K562 (cell line): Measurements from ENCODE around the gene PCK2. TPM values are rescaled to one million over a fixed set of nuclear protein-coding genes. Genes with fewer than 3 reads are reported as not detected.

Experiments used
- CCNT2 ChIP-seq: IDR thresholded peaks from 2 replicates; pipeline ENCODE4 v1.6.1; 2011; ENCODE audit warnings: borderline replicate concordance, low read depth, mild to moderate bottlenecking, moderate library complexity, mixed read lengths, low read length; ENCODE audit not compliant: insufficient read length; ENCODE audit errors: extremely low read depth
- CREM ChIP-seq: IDR thresholded peaks from 2 replicates; pipeline ENCODE4 v1.6.1; 2014; ENCODE audit warnings: antibody characterized with exemption, low read depth
- ELF1 ChIP-seq: fragments of 200-800 bp; sonication (Bioruptor generic); IDR thresholded peaks from 2 replicates; pipeline ENCODE4 v1.6.1; 2016; ENCODE audit warnings: missing genetic modification characterization, missing compliant biosample characterization
- EP400 ChIP-seq: fragments of 450-650 bp; IDR thresholded peaks from 2 replicates; pipeline ENCODE4 v1.6.1; 2017; ENCODE audit warnings: antibody characterized with exemption, mild to moderate bottlenecking, moderate library complexity
- ESRRB ChIP-seq: fragments of 250-450 bp; sonication (Bioruptor Pico); IDR thresholded peaks from 2 replicates; pipeline ENCODE4 v1.5.0; 2020; ENCODE audit warnings: mild to moderate bottlenecking, moderate library complexity, borderline replicate concordance
- FOXJ2 ChIP-seq: fragments of 200-800 bp; sonication (Bioruptor generic); IDR thresholded peaks from 2 replicates; pipeline ENCODE4 v1.6.1; 2016; ENCODE audit warnings: missing genetic modification characterization, missing compliant biosample characterization
- GABPA ChIP-seq: fragments of 200-800 bp; sonication (Bioruptor generic); conservative IDR thresholded peaks from 2 replicates; pipeline ENCODE4 v1.6.1; 2016; ENCODE audit warnings: low read depth, missing genetic modification characterization, missing compliant biosample characterization
- HDAC1 ChIP-seq, 2 experiments: fragments of 450-650 bp; IDR thresholded peaks; 2 replicates each; pipeline ENCODE4 v1.6.1; 2016 to 2017; ENCODE audit warnings: inconsistent platforms in 1 of 2, mild to moderate bottlenecking in 1 of 2, moderate library complexity in 1 of 2
- HNRNPLL ChIP-seq: fragments of 200-400 bp; formaldehyde crosslinking; IDR thresholded peaks from 2 replicates; pipeline ENCODE4 v1.6.1; 2017; ENCODE audit warnings: low read length, low read depth, mild to moderate bottlenecking; ENCODE audit not compliant: poor library complexity, severe bottlenecking
- KDM4B ChIP-seq, 2 experiments: fragments of 450-650 bp in 1 of 2; sonication (generic) in 1 of 2; IDR thresholded peaks; 2 replicates each; pipeline ENCODE4 v1.6.1; 2016 to 2017; ENCODE audit warnings: borderline replicate concordance in 2 of 2, antibody characterized with exemption in 1 of 2, low read depth in 1 of 2, mild to moderate bottlenecking in 1 of 2
- MLLT1 ChIP-seq, 2 experiments: fragments of 450-650 bp; IDR thresholded peaks; 2 replicates each; pipeline ENCODE4 v1.6.1; 2016
- NFATC3 ChIP-seq: fragments of 450-650 bp; IDR thresholded peaks from 2 replicates; pipeline ENCODE4 v1.6.1; 2017; ENCODE audit warnings: mild to moderate bottlenecking
- NFYB ChIP-seq: IDR thresholded peaks from 2 replicates; pipeline ENCODE4 v1.6.1; 2011; ENCODE audit warnings: mild to moderate bottlenecking, moderate library complexity; ENCODE audit not compliant: insufficient read length; ENCODE audit errors: extremely low read depth
- PHF21A ChIP-seq: fragments of 450-650 bp; IDR thresholded peaks from 2 replicates; pipeline ENCODE4 v1.6.1; 2017; ENCODE audit warnings: low read depth, borderline replicate concordance
- PKNOX1 ChIP-seq: fragments of 450-650 bp; IDR thresholded peaks from 2 replicates; pipeline ENCODE4 v1.6.1; 2016
- POLR2G ChIP-seq: fragments of 200-400 bp; formaldehyde crosslinking; IDR thresholded peaks from 2 replicates; pipeline ENCODE4 v1.6.1; 2017; ENCODE audit warnings: low read depth, mild to moderate bottlenecking, antibody characterized with exemption, low read length, moderate library complexity
- RFX1 ChIP-seq: fragments of 450-650 bp; IDR thresholded peaks from 2 replicates; pipeline ENCODE4 v1.6.1; 2016; ENCODE audit warnings: mild to moderate bottlenecking, moderate library complexity
- SAP30 ChIP-seq: fragments of 200-600 bp; sonication (generic); IDR thresholded peaks from 2 replicates; pipeline ENCODE4 v1.6.1; 2012; ENCODE audit warnings: borderline replicate concordance, low read depth, mild to moderate bottlenecking, moderate library complexity, low read length, control low read depth, inconsistent platforms; ENCODE audit not compliant: insufficient read depth, poor library complexity, severe bottlenecking
- SIN3B ChIP-seq: fragments of 450-650 bp; IDR thresholded peaks from 2 replicates; pipeline ENCODE4 v1.6.1; 2017; ENCODE audit warnings: low read depth, mild to moderate bottlenecking, moderate library complexity
- SLC30A9 ChIP-seq: fragments of 250-450 bp; sonication (Bioruptor Pico); IDR thresholded peaks from 2 replicates; pipeline ENCODE4 v1.8.0; 2022; ENCODE audit warnings: mild to moderate bottlenecking, moderate library complexity
- SNAPC5 ChIP-seq: fragments of 250-450 bp; sonication (Bioruptor Pico); IDR thresholded peaks from 2 replicates; pipeline ENCODE4 v1.8.0; 2021; ENCODE audit warnings: moderate library complexity, mild to moderate bottlenecking, inconsistent platforms
- SRF ChIP-seq, 2 experiments: fragments of 250-450, 450-650 bp in 1 of 2; sonication (Bioruptor Pico) in 1 of 2; sonication (generic) in 1 of 2; formaldehyde crosslinking; IDR thresholded peaks; 2 replicates each; pipeline versions ENCODE4 v1.5.0 to v1.5.1; 2020 to 2022; ENCODE audit warnings: mild to moderate bottlenecking in 1 of 2, missing genetic modification reagents in 1 of 2
- ZNF212 ChIP-seq: fragments of 450-650 bp; formaldehyde crosslinking; IDR thresholded peaks from 2 replicates; pipeline ENCODE4 v1.4.0; 2020; ENCODE audit warnings: mild to moderate bottlenecking
- ZNF449 ChIP-seq: fragments of 250-450 bp; sonication (Bioruptor Pico); IDR thresholded peaks from 2 replicates; pipeline ENCODE4 v1.8.0; 2022; ENCODE audit warnings: moderate library complexity, mild to moderate bottlenecking, inconsistent platforms
- polyA plus RNA-seq, 8 experiments: library from polyadenylated mRNA; depleted of rRNA in 4 of 8; stranded (reverse) in 5 of 8; unstranded in 3 of 8; fragments of >200 nt; fragmentation: Nextera tagmentation in 2 of 8; fragmentation: Illumina TruSeq in 1 of 8; extraction: Ambion mirVana in 2 of 8; extraction: Trizol in 1 of 8; gene quantifications; 2 replicates each; pipeline versions ENCODE4 v1.2.1 to v1.2.3, GENCODE V29; 2011 to 2014; ENCODE audit warnings: inconsistent platforms in 1 of 8, missing spikeins in 1 of 8
- total RNA-seq, 7 experiments: library from RNA; depleted of rRNA in 6 of 7; stranded (reverse); fragments of >200 nt in 6 of 7; fragmentation: Illumina TruSeq in 2 of 7; extraction: Trizol in 2 of 7; gene quantifications; 2 replicates each; pipeline versions ENCODE4 v1.2.1 to v1.2.3, GENCODE V29; 2011 to 2021; ENCODE audit warnings: low replicate concordance in 1 of 7

PCK2 gene
- total and polyA plus RNA-seq, 9 of the 15 experiments (the other 6 are each of a cell fraction or from before 2014, with no cell fraction given), result 3.3 to 60.9 (median 30.4) TPM

- TF ChIP-seq MLLT1 (IDR thresholded peaks at IDR 0.05), result 0 out of 4 replicates have a peak, but pooled peaks of 1 of the 2 experiments have one; percentile 0
- TF ChIP-seq SLC30A9 (CRISPR knock-in tag), result no peak
- TF ChIP-seq NFATC3, result no peak
- no peak for TF ChIP-seq ESRRB (CRISPR knock-in tag)
- peak; percentile 23; the same call in 1 of the 2 replicates for TF ChIP-seq PKNOX1
- TF ChIP-seq ZNF212 (CRISPR knock-in tag), result no peak
- TF ChIP-seq CREM, result peak; percentile 24; the same call in 1 of the 2 replicates
- TF ChIP-seq SAP30, result peak; percentile 7
- 0 out of 4 replicates have a peak, but pooled peaks of 1 of the 2 experiments have one; percentile 6 for TF ChIP-seq HDAC1 (IDR thresholded peaks at IDR 0.05)
- TF ChIP-seq SRF (CRISPR knock-in tag; IDR thresholded peaks at IDR 0.05), result peak in 1 of 2 experiments; percentile 40; a peak in 1 of 4 replicates
- no peak for TF ChIP-seq CCNT2
- TF ChIP-seq SNAPC5, result no peak
- TF ChIP-seq FOXJ2 (tag), result no peak
- TF ChIP-seq NFYB, result peak; percentile 67
- no peak for TF ChIP-seq PHF21A
- TF ChIP-seq EP400, result peak; percentile 54; the same call in 1 of the 2 replicates
- TF ChIP-seq SIN3B, result peak; percentile 49; the same call in 1 of the 2 replicates
- no peak for TF ChIP-seq KDM4B (IDR thresholded peaks at IDR 0.05; ENCODE audit: borderline replicate concordance in 2 of 2, low read depth in 1 of 2)
- peak; percentile 61 for TF ChIP-seq ELF1
- no peak for TF ChIP-seq RFX1
- TF ChIP-seq GABPA, result peak; percentile 86
- peak; percentile 78 for TF ChIP-seq HNRNPLL
- TF ChIP-seq ZNF449 (CRISPR knock-in tag), result no peak
- TF ChIP-seq POLR2G, result peak; percentile 64
Measured at GRCh38 chr14:24146978-24147760, 53.1 kb downstream of the PCK2 start, which contains the start of gene RNF31 (continued).
